Hepatocyte (in vitro differentiated cells): Measurements from ENCODE around the gene MT1G.

Source experiments
- CTCF ChIP-seq: fragments of 200-600 bp; sonication (generic); IDR thresholded peaks from 2 replicates; pipeline ENCODE4 v1.5.1; 2016; ENCODE audit warnings: antibody characterized with exemption, mild to moderate bottlenecking; ENCODE audit not compliant: poor library complexity
- EZH2 ChIP-seq: fragments of 200-600 bp; sonication (generic); IDR thresholded peaks from 2 replicates; pipeline ENCODE4 v1.6.1; 2016; ENCODE audit warnings: antibody characterized with exemption, mild to moderate bottlenecking, borderline replicate concordance

- TF ChIP-seq CTCF (no peak), EZH2 (no peak)
Measured at GRCh38 chr16:56625943-56626654, 41.8 kb downstream of the MT1G start.
